Measurements from ENCODE around the gene NEK4. TPM values are rescaled to one million over a fixed set of nuclear protein-coding genes. Genes with fewer than 3 reads are reported as not detected.

Gene NEK4
- total RNA-seq: 5.9 and 6.3 TPM in 2 replicates

GRCh38 chr3:52770496-52771333 lies at the start of gene NEK4:
NEK4 (minus strand) TSS chr3:52770940; CDS start chr3:52770746, 194 bp downstream.

GRCh38 chr3:52794612-52795099 lies 23.9 kb upstream of the NEK4 start, which contains the start of gene ITIH3:
ITIH3 (plus strand) TSS chr3:52794796; CDS start chr3:52794804, 8 bp downstream.

GRCh38 chr3:52777127-52777958 lies 6.6 kb upstream of the NEK4 start, which contains the start of gene ITIH1:
ITIH1 (plus strand) TSS chr3:52777599; CDS start chr3:52777616, 17 bp downstream.

DNA sequence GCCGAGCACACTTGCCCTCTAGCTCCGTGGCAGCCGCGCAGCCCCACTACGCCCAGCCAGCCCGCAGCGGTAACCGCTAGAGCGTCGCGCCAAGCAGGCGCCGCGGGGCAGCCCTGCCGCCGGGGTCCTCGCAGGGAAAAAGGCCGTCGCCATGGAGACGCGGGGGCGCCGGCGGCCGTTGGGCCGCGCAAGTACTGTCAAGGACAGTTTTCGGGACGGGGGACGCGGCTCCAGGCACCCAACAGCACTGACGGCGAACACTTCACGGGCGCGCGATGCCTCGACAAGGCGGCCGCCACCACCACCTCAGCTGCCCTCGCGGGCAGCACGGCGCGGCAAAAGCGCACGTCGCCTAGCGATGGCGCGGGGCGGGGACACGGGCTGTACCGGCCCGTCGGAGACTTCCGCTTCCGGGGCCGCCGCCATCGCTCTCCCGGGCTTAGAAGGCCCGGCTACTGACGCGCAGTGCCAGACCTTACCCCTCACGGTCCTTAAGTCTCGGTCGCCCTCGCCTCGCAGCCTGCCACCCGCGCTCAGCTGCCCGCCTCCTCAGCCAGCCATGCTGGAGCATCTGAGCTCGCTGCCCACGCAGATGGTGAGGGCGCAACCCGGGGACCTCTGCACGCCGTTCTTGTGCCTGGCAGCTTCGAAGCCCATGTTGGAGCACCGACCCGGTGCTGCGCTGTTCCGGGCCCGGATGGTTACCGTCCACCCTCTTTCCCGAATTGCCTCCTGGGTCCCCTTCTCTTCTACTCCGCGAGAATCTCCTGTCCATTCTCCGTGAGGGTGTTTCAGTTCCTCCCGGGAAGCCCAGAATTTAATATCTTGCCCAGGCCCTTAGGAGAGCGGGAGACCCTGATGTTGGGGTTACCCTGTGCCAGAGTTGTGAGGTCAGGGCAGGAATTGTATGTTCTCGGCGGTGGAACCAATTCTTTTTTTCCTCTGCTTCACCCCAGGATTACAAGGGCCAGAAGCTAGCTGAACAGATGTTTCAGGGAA lies 64.8 kb downstream of the NEK4 start, which contains the start of the genes GLT8D1 and SPCS1:
TSS of gene GLT8D1 (minus strand) at position 104 of the 999 bp plus-strand sequence. CDS start 5,331 bp downstream, outside the sequence.
TSS of gene SPCS1 (plus strand) at position 419 of the 999 bp plus-strand sequence. CDS start at position 560, 141 bp downstream.

DNA sequence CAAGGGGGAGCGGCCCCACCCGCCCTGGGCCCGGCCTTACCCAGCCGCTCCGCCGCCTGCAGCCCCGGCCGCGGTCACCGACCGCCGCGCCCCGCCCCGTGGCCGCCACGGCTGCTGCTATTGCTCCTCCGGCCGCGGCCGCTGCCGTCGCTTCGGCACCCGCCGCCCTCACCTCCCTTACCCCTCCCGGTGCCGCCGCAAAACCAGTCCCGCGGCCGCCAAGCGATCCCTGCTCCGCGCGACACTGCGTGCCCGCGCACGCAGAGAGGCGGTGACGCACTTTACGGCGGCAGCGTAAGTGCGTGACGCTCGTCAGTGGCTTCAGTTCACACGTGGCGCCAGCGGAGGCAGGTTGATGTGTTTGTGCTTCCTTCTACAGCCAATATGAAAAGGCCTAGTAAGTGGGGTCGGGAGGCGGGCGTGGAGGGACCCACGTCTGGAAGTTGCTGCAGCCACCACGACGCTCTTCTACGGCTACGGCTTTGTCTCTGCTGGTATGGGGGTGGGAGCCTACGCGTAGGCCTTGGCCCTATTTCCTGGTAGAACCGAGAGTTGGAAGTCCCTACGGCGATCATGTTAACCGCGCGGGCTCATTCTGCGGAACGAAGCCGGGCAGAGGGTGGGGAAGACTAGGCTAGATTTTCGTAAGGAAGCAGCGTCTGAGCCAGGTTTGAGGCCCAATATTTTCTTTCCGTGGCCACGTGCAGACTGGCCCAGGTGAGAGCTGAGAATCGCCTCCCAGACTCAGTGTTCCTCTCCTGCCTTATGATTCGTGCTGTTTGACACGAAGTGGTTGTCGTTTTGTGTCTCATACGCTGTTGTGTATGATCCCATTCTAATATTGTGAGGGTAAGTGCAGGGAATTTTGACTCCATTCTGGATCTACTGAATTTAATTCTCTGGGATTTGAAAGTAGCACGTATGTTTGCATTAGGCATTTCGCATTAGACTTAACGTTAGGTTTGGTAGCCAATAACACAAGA lies 84.7 kb downstream of the NEK4 start, which contains the start of the genes GNL3 and PBRM1:
TSS of gene GNL3 (plus strand) at position 324 of the 983 bp plus-strand sequence. CDS start at position 385, 61 bp downstream.
TSS of gene PBRM1 (minus strand) at position 205 of the 983 bp plus-strand sequence.

Other genes with a start within 250 kb of the NEK4 start
- gene NT5DC2, start 237.1 kb downstream of the NEK4 start, total RNA-seq: 158 and 169 TPM in 2 replicates
- 35.5 and 81.3 TPM in 2 replicates for gene UQCC5, start 234.3 kb downstream of the NEK4 start, total RNA-seq
- 19.0 and 37.4 TPM in 2 replicates for gene PBRM1, start 85.0 kb downstream of the NEK4 start, total RNA-seq
- 68.4 and 70.4 TPM in 2 replicates for gene GNL3, start 84.9 kb downstream of the NEK4 start, total RNA-seq
- 98.6 and 99.8 TPM in 2 replicates for gene GLT8D1, start 65.1 kb downstream of the NEK4 start, total RNA-seq
- 138 and 162 TPM in 2 replicates for gene SPCS1, start 64.8 kb downstream of the NEK4 start, total RNA-seq
- not detected in 2 replicates for gene ITIH1, start 6.7 kb upstream of the NEK4 start, total RNA-seq
- 0.51 and 10.7 TPM in 2 replicates for gene ITIH3, start 23.9 kb upstream of the NEK4 start, total RNA-seq
- 0.23 TPM in 1 of 2 replicates, not detected in the other for gene ITIH4, start 59.7 kb upstream of the NEK4 start, total RNA-seq
- not detected in 2 replicates for gene MUSTN1, start 64.1 kb upstream of the NEK4 start, total RNA-seq
- 12.6 and 13.0 TPM in 2 replicates for gene STIMATE, start 126.6 kb upstream of the NEK4 start, total RNA-seq

Measured in pericardium fibroblast (primary cell).